K562 (cell line): Measurements from ENCODE around the gene OR2B2. TPM values are rescaled to one million over a fixed set of nuclear protein-coding genes. Genes with fewer than 3 reads are reported as not detected.

ENCODE experiments used
- ARID1B ChIP-seq: fragments of 450-650 bp; IDR thresholded peaks from 2 replicates; pipeline ENCODE4 v1.6.1; 2016; ENCODE audit warnings: antibody characterized with exemption, mild to moderate bottlenecking, inconsistent platforms
- EP300 ChIP-seq: IDR thresholded peaks from 2 replicates; pipeline ENCODE4 v1.6.1; 2012; ENCODE audit warnings: low read length, improper control_type of control experiment
- ERF ChIP-seq: fragments of 450-650 bp; formaldehyde crosslinking; IDR thresholded peaks from 2 replicates; pipeline ENCODE4 v1.4.0; 2020; ENCODE audit warnings: mild to moderate bottlenecking, mixed read lengths
- GABPA ChIP-seq: fragments of 200-800 bp; sonication (Bioruptor generic); conservative IDR thresholded peaks from 2 replicates; pipeline ENCODE4 v1.6.1; 2016; ENCODE audit warnings: low read depth, missing genetic modification characterization, missing compliant biosample characterization
- GATA2 ChIP-seq: sonication (generic); formaldehyde crosslinking; IDR thresholded peaks from 2 replicates; pipeline ENCODE4 v1.4.0; 2020; ENCODE audit warnings: mild to moderate bottlenecking, missing genetic modification reagents
- HDGF ChIP-seq: fragments of 450-650 bp; IDR thresholded peaks from 2 replicates; pipeline ENCODE4 v1.6.1; 2016
- L3MBTL2 ChIP-seq: fragments of 450-650 bp; IDR thresholded peaks from 2 replicates; pipeline ENCODE4 v1.6.1; 2016; ENCODE audit warnings: mild to moderate bottlenecking, moderate library complexity
- MAFK ChIP-seq: IDR thresholded peaks from 2 replicates; pipeline ENCODE4 v1.6.1; 2011; ENCODE audit warnings: low read length, improper control_type of control experiment
- POLR3G ChIP-seq: IDR thresholded peaks from 2 replicates; pipeline ENCODE4 v1.6.1; 2011; ENCODE audit not compliant: insufficient read length, insufficient replicate concordance; ENCODE audit errors: extremely low read depth
- RAD21 ChIP-seq, 2 experiments: fragments of 250-450 bp in 1 of 2; fragments of 450-650 bp in 1 of 2; sonication (Bioruptor Pico) in 1 of 2; formaldehyde crosslinking in 1 of 2; IDR thresholded peaks in 1 of 2; conservative IDR thresholded peaks in 1 of 2; 2 replicates each; pipeline versions ENCODE4 v1.4.0 to v1.8.0; 2020 to 2022; ENCODE audit warnings: mild to moderate bottlenecking in 2 of 2, moderate library complexity in 1 of 2
- RBBP5 ChIP-seq: fragments of 200-600 bp; sonication (generic); IDR thresholded peaks from 2 replicates; pipeline ENCODE4 v1.6.1; 2012; ENCODE audit warnings: borderline replicate concordance, mild to moderate bottlenecking, low read length, control low read depth, inconsistent platforms; ENCODE audit not compliant: insufficient read depth, poor library complexity, severe bottlenecking
- RUNX1 ChIP-seq: sonication (generic); IDR thresholded peaks from 2 replicates; pipeline ENCODE4 v1.6.1; 2016; ENCODE audit warnings: antibody characterized with exemption, low read depth
- SRF ChIP-seq, 2 experiments: fragments of 250-450, 450-650 bp in 1 of 2; sonication (Bioruptor Pico) in 1 of 2; sonication (generic) in 1 of 2; formaldehyde crosslinking; IDR thresholded peaks; 2 replicates each; pipeline versions ENCODE4 v1.5.0 to v1.5.1; 2020 to 2022; ENCODE audit warnings: mild to moderate bottlenecking in 1 of 2, missing genetic modification reagents in 1 of 2
- ZBED1 ChIP-seq: IDR thresholded peaks from 2 replicates; pipeline ENCODE4 v1.6.1; 2014
- ZNF174 ChIP-seq: fragments of 250-450 bp; sonication (Bioruptor Pico); IDR thresholded peaks from 2 replicates; pipeline ENCODE4 v1.4.0; 2020; ENCODE audit warnings: mild to moderate bottlenecking
- ZNF436 ChIP-seq: fragments of 250-450, 450-650 bp; sonication (Bioruptor Pico); formaldehyde crosslinking; IDR thresholded peaks from 2 replicates; pipeline ENCODE4 v1.7.0; 2020; ENCODE audit warnings: mild to moderate bottlenecking
- ZNF668 ChIP-seq: fragments of 250-450 bp; sonication (Bioruptor Pico); IDR thresholded peaks from 2 replicates; pipeline ENCODE4 v1.8.0; 2022; ENCODE audit warnings: mild to moderate bottlenecking, inconsistent platforms
- ZNF695 ChIP-seq: fragments of 450-650 bp; formaldehyde crosslinking; IDR thresholded peaks from 2 replicates; pipeline ENCODE4 v1.4.0; 2020; ENCODE audit warnings: mild to moderate bottlenecking, moderate library complexity
- ZSCAN29 ChIP-seq: fragments of 450-650 bp; IDR thresholded peaks from 2 replicates; pipeline ENCODE4 v1.6.1; 2017
- polyA plus RNA-seq, 8 experiments: library from polyadenylated mRNA; depleted of rRNA in 4 of 8; stranded (reverse) in 5 of 8; unstranded in 3 of 8; fragments of >200 nt; fragmentation: Nextera tagmentation in 2 of 8; fragmentation: Illumina TruSeq in 1 of 8; extraction: Ambion mirVana in 2 of 8; extraction: Trizol in 1 of 8; gene quantifications; 2 replicates each; pipeline versions ENCODE4 v1.2.1 to v1.2.3, GENCODE V29; 2011 to 2014; ENCODE audit warnings: inconsistent platforms in 1 of 8, missing spikeins in 1 of 8
- total RNA-seq, 7 experiments: library from RNA; depleted of rRNA in 6 of 7; stranded (reverse); fragments of >200 nt in 6 of 7; fragmentation: Illumina TruSeq in 2 of 7; extraction: Trizol in 2 of 7; gene quantifications; 2 replicates each; pipeline versions ENCODE4 v1.2.1 to v1.2.3, GENCODE V29; 2011 to 2021; ENCODE audit warnings: low replicate concordance in 1 of 7
- TF ChIP-seq, protein P1 (sequence below): sonication (generic); formaldehyde crosslinking; IDR thresholded peaks from 2 replicates; pipeline ENCODE4 v1.8.0; 2022; ENCODE audit warnings: missing genetic modification reagents, mild to moderate bottlenecking, borderline replicate concordance
- TF ChIP-seq, protein P2 (sequence below): sonication (generic); formaldehyde crosslinking; IDR thresholded peaks from 2 replicates; pipeline ENCODE4 v1.9.0; 2022; ENCODE audit warnings: mild to moderate bottlenecking, missing genetic modification reagents
- TF ChIP-seq, protein P3 (sequence below): fragments of 250-450 bp; sonication (Bioruptor Pico); IDR thresholded peaks from 2 replicates; pipeline ENCODE4 v1.5.0; 2021; ENCODE audit warnings: mild to moderate bottlenecking, borderline replicate concordance
- TF ChIP-seq, protein P4 (sequence below): fragments of 250-450 bp; sonication (Bioruptor Pico); IDR thresholded peaks from 2 replicates; pipeline ENCODE4 v1.5.0; 2021

OR2B2 gene
- total and polyA plus RNA-seq, 9 of the 15 experiments (the other 6 are each of a cell fraction or from before 2014, with no cell fraction given), result 0.24 TPM; not detected in 8

DNA sequence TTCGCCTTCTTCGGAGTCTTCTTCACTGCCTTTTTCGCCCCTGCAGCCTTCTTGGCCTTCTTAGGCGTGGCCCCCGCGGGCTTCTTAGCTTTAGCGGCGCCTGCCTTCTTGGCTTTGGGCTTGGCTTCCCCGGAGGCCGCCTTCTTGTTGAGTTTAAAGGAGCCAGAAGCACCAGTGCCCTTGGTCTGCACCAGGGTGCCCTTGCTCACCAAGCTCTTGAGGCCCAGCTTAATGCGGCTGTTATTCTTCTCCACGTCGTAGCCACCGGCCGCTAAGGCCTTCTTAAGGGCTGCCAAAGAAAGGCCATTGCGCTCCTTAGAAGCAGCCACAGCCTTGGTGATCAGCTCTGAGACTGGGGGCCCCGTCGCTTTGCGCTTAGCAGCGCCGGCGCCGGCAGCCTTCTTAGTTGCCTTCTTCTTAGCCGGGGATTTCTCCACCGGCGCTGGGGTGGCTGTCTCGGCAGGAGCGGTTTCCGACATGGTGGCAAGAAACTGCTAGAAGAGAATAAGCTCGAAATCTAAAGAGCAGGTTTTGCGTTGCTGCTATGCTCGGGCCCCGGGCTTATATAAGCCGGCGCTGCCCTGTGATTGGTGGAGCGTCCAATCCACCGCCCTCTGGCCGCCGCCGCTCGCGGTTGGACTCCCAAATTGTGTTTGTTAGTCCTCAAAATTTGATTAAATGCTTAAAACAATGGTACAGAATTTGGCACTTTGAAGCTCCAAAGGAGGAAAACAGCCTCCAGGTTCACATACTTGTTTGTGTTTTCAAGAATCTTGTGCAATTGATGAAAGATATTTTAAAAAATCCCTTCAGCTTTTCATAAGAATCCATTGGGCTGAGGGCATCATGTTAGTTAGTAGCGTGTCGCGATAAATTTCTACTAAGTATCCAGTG is 44.9 kb downstream of the OR2B2 start (continued):
- TF ChIP-seq, protein P1, sequence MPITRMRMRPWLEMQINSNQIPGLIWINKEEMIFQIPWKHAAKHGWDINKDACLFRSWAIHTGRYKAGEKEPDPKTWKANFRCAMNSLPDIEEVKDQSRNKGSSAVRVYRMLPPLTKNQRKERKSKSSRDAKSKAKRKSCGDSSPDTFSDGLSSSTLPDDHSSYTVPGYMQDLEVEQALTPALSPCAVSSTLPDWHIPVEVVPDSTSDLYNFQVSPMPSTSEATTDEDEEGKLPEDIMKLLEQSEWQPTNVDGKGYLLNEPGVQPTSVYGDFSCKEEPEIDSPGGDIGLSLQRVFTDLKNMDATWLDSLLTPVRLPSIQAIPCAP (CRISPR knock-in tag), result no peak
- TF ChIP-seq MAFK, result no peak
- TF ChIP-seq ZBED1, result no peak
- TF ChIP-seq, protein P2, sequence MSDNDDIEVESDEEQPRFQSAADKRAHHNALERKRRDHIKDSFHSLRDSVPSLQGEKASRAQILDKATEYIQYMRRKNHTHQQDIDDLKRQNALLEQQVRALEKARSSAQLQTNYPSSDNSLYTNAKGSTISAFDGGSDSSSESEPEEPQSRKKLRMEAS (CRISPR knock-in tag), result no peak
- TF ChIP-seq HDGF, result no peak
- TF ChIP-seq ERF (CRISPR knock-in tag), result no peak
- TF ChIP-seq EP300, result no peak
- TF ChIP-seq, protein P3, sequence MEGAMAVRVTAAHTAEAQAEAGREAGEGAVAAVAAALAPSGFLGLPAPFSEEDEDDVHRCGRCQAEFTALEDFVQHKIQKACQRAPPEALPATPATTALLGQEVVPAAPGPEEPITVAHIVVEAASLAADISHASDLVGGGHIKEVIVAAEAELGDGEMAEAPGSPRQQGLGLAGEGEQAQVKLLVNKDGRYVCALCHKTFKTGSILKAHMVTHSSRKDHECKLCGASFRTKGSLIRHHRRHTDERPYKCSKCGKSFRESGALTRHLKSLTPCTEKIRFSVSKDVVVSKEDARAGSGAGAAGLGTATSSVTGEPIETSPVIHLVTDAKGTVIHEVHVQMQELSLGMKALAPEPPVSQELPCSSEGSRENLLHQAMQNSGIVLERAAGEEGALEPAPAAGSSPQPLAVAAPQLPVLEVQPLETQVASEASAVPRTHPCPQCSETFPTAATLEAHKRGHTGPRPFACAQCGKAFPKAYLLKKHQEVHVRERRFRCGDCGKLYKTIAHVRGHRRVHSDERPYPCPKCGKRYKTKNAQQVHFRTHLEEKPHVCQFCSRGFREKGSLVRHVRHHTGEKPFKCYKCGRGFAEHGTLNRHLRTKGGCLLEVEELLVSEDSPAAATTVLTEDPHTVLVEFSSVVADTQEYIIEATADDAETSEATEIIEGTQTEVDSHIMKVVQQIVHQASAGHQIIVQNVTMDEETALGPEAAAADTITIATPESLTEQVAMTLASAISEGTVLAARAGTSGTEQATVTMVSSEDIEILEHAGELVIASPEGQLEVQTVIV (CRISPR knock-in tag), result no peak
- no peak for TF ChIP-seq RBBP5
- TF ChIP-seq ZNF174 (CRISPR knock-in tag), result no peak
- TF ChIP-seq GATA2 (CRISPR knock-in tag), result no peak
- TF ChIP-seq L3MBTL2, result no peak
- TF ChIP-seq ZNF668 (CRISPR knock-in tag), result no peak
- no peak for TF ChIP-seq ZSCAN29
- TF ChIP-seq SRF (CRISPR knock-in tag; IDR thresholded peaks at IDR 0.05), result no peak
- no peak for TF ChIP-seq RAD21 (CRISPR knock-in tag; conservative IDR thresholded peaks at IDR 0.05 in 1 of 2, IDR thresholded peaks at IDR 0.05 in 1 of 2)
- TF ChIP-seq, protein P4, sequence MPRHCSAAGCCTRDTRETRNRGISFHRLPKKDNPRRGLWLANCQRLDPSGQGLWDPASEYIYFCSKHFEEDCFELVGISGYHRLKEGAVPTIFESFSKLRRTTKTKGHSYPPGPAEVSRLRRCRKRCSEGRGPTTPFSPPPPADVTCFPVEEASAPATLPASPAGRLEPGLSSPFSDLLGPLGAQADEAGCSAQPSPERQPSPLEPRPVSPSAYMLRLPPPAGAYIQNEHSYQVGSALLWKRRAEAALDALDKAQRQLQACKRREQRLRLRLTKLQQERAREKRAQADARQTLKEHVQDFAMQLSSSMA (CRISPR knock-in tag), result no peak
- no peak for TF ChIP-seq ARID1B
- no peak for TF ChIP-seq GABPA (tag)
- TF ChIP-seq ZNF695 (CRISPR knock-in tag), result no peak
- no peak for TF ChIP-seq POLR3G
- no peak for TF ChIP-seq ZNF436
- TF ChIP-seq RUNX1, result no peak
